GM23338 (cell line): ENCODE results near the gene LRRFIP2. TPM values are rescaled to one million over a fixed set of nuclear protein-coding genes. Genes with fewer than 3 reads are reported as not detected.

Source experiments
- ATAC-seq: fragments of 200-7000 bp; cut with Tn5 transposase; 3 replicates; pipeline ENCODE4 v1.9.1; 2020
- DNase-seq: peaks from one replicate; pipeline ENCODE4 v3.0.0-alpha.2; 2015; ENCODE audit warnings: low spot score
- H2AFZ ChIP-seq: fragments of 200-600 bp; sonication (generic); 2 replicates; pipeline ENCODE4 v1.8.0; 2016; ENCODE audit warnings: antibody characterized with exemption, mild to moderate bottlenecking, moderate library complexity
- H3F3A ChIP-seq: fragments of 200-600 bp; sonication (generic); replicated peaks from 2 replicates; pipeline ENCODE4 v1.8.0; 2017; ENCODE audit warnings: antibody characterized with exemption, mixed run types, low read depth
- H3K27ac ChIP-seq: fragments of 200-600 bp; sonication (generic); 2 replicates; pipeline ENCODE4 v1.6.1; 2016; ENCODE audit warnings: low read depth
- H3K27me3 ChIP-seq: fragments of 200-600 bp; sonication (generic); 2 replicates; pipeline ENCODE4 v1.8.0; 2016; ENCODE audit warnings: mild to moderate bottlenecking, mixed run types, moderate library complexity; ENCODE audit not compliant: insufficient read depth
- H3K36me3 ChIP-seq: fragments of 200-600 bp; sonication (generic); 2 replicates; pipeline ENCODE4 v1.8.0; 2016; ENCODE audit warnings: mild to moderate bottlenecking; ENCODE audit not compliant: insufficient read depth
- H3K4me1 ChIP-seq: fragments of 200-600 bp; sonication (generic); 2 replicates; pipeline ENCODE4 v1.8.0; 2016; ENCODE audit warnings: mild to moderate bottlenecking, moderate library complexity; ENCODE audit not compliant: insufficient read depth
- H3K4me2 ChIP-seq: fragments of 200-600 bp; sonication (generic); 2 replicates; pipeline ENCODE4 v1.7.1; 2017; ENCODE audit warnings: mixed run types
- H3K4me3 ChIP-seq: fragments of 200-600 bp; sonication (generic); 2 replicates; pipeline ENCODE4 v1.6.1; 2016; ENCODE audit warnings: mixed run types
- H3K79me2 ChIP-seq: fragments of 200-600 bp; sonication (generic); replicated peaks from 2 replicates; pipeline ENCODE4 v1.8.0; 2017; ENCODE audit warnings: mild to moderate bottlenecking; ENCODE audit not compliant: insufficient read depth
- H3K9me2 ChIP-seq: fragments of 200-600 bp; sonication (generic); 2 replicates; pipeline ENCODE4 v1.8.0; 2017; ENCODE audit not compliant: insufficient read depth
- H4K20me1 ChIP-seq: fragments of 200-600 bp; sonication (generic); replicated peaks from 2 replicates; pipeline ENCODE4 v1.8.0; 2017; ENCODE audit warnings: mild to moderate bottlenecking; ENCODE audit not compliant: insufficient read depth
- H3K27ac Mint-ChIP-seq: 2 replicates; pipeline ENCODE4 v1.8.0; 2020; ENCODE audit warnings: inconsistent platforms, mild to moderate bottlenecking, moderate library complexity, mixed read lengths
- H3K27me3 Mint-ChIP-seq: 3 replicates; pipeline ENCODE4 v1.8.0; 2022; ENCODE audit warnings: low read depth, mild to moderate bottlenecking, moderate library complexity, mixed read lengths, inconsistent platforms; ENCODE audit not compliant: insufficient read depth, poor library complexity
- H3K36me3 Mint-ChIP-seq: 3 replicates; pipeline ENCODE4 v1.8.0; 2021; ENCODE audit warnings: low read depth, mild to moderate bottlenecking, inconsistent platforms, moderate library complexity, mixed read lengths
- H3K4me1 Mint-ChIP-seq: 3 replicates; pipeline ENCODE4 v1.8.0; 2020; ENCODE audit warnings: mild to moderate bottlenecking, inconsistent platforms, mixed read lengths
- H3K4me3 Mint-ChIP-seq: 3 replicates; pipeline ENCODE4 v1.8.0; 2021; ENCODE audit warnings: moderate library complexity, mild to moderate bottlenecking, inconsistent platforms, mixed read lengths
- H3K9me3 Mint-ChIP-seq: 3 replicates; pipeline ENCODE4 v1.8.0; 2020; ENCODE audit warnings: moderate library complexity, mild to moderate bottlenecking, inconsistent platforms, mixed read lengths
- CREB1 ChIP-seq: fragments of 250-450 bp; sonication (Bioruptor Pico); IDR thresholded peaks from 2 replicates; pipeline ENCODE4 v1.5.0; 2020; ENCODE audit warnings: low read depth, mild to moderate bottlenecking, moderate library complexity
- ETS1 ChIP-seq: IDR thresholded peaks from 2 replicates; pipeline ENCODE4 v1.6.1; 2016; ENCODE audit warnings: antibody characterized with exemption
- EZH2 ChIP-seq: fragments of 200-600 bp; sonication (generic); IDR thresholded peaks from one replicate; pipeline ENCODE4 v1.8.0; 2017; ENCODE audit warnings: antibody characterized with exemption, mild to moderate bottlenecking, low read depth; ENCODE audit not compliant: unreplicated experiment
- EZH2phosphoT487 ChIP-seq: fragments of 200-600 bp; sonication (generic); IDR thresholded peaks from one replicate; pipeline ENCODE4 v1.8.1; 2018; ENCODE audit warnings: antibody characterized with exemption; ENCODE audit not compliant: unreplicated experiment
- JUNB ChIP-seq: IDR thresholded peaks from one replicate; pipeline ENCODE4 v1.6.1; 2016; ENCODE audit warnings: antibody characterized with exemption; ENCODE audit not compliant: unreplicated experiment
- NANOG ChIP-seq: IDR thresholded peaks from 2 replicates; pipeline ENCODE4 v1.6.1; 2016; ENCODE audit warnings: antibody characterized with exemption, borderline replicate concordance
- POLR2AphosphoS5 ChIP-seq: IDR thresholded peaks from 2 replicates; pipeline ENCODE4 v1.6.1; 2016; ENCODE audit warnings: antibody characterized with exemption, low read depth
- STAT1 ChIP-seq: IDR thresholded peaks from one replicate; pipeline ENCODE4 v1.6.1; 2016; ENCODE audit warnings: antibody characterized with exemption; ENCODE audit not compliant: unreplicated experiment
- ZNF114 ChIP-seq: fragments of 250-450 bp; sonication (Bioruptor Pico); IDR thresholded peaks from 2 replicates; pipeline ENCODE4 v1.5.0; 2020; ENCODE audit warnings: mild to moderate bottlenecking, moderate library complexity
- ZNF331 ChIP-seq: fragments of 250-450 bp; sonication (Bioruptor Pico); IDR thresholded peaks from 2 replicates; pipeline ENCODE4 v1.5.0; 2020; ENCODE audit warnings: low read depth, mild to moderate bottlenecking, moderate library complexity
- ZNF462 ChIP-seq: fragments of 250-450 bp; sonication (Bioruptor Pico); IDR thresholded peaks from 2 replicates; pipeline ENCODE4 v1.5.0; 2020; ENCODE audit warnings: mild to moderate bottlenecking, moderate library complexity
- polyA plus RNA-seq: library from polyadenylated mRNA; unstranded; fragments of >200 nt; fragmentation: Nextera tagmentation; extraction: Ambion mirVana; gene quantifications from 2 replicates; pipeline ENCODE4 v1.2.1, GENCODE V29; 2016
- total RNA-seq: library from RNA; depleted of rRNA; stranded (reverse); fragments of >200 nt; shearing (Covaris generic); gene quantifications from 2 replicates; pipeline ENCODE4 v1.2.3, GENCODE V29; 2014
- TF ChIP-seq, protein P1 (sequence below): IDR thresholded peaks from one replicate; pipeline ENCODE4 v1.6.1; 2018; ENCODE audit warnings: antibody characterized with exemption; ENCODE audit not compliant: unreplicated experiment
- TF ChIP-seq, protein P2 (sequence below), 2 experiments: fragments of 200-600 bp in 1 of 2; sonication (generic) in 1 of 2; conservative IDR thresholded peaks; 2 replicates each; pipeline versions ENCODE4 v1.5.1 to v1.6.1; 2016 to 2017; ENCODE audit warnings: antibody characterized with exemption in 2 of 2, low read depth in 2 of 2, mild to moderate bottlenecking in 2 of 2, moderate library complexity in 1 of 2

Gene LRRFIP2
- total and polyA plus RNA-seq, 2 experiments from 2014 or later, result 20.3 to 29.0 TPM

DNA sequence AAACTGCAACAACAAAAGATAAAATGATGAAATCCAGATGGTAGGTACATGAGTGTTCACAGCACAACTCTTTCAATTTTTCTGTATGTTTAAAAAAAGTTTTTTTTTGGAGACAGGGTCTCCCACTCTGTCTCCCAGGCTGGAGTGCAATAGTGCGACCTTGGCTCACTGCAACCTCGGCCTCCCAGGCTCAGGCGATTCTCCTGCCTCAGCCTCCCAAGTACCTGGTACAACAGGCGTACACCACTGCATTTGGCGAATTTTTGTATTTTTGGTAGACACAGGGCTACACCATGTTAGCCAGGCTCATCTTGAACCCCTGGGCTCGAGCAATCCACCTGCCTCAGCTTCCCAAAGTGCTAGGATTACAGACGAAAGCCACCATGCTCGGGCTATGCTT is 18.6 kb downstream of the LRRFIP2 start:
- no peaks in the 10 kb centered on the region for H3K27me3 Mint-ChIP-seq
- TF ChIP-seq POLR2AphosphoS5, result no peak
- no peak for TF ChIP-seq ZNF331 (CRISPR knock-in tag)
- TF ChIP-seq EZH2, result no peak
- TF ChIP-seq CREB1 (CRISPR knock-in tag), result no peak
- TF ChIP-seq NANOG, result no peak
- TF ChIP-seq, protein P1, sequence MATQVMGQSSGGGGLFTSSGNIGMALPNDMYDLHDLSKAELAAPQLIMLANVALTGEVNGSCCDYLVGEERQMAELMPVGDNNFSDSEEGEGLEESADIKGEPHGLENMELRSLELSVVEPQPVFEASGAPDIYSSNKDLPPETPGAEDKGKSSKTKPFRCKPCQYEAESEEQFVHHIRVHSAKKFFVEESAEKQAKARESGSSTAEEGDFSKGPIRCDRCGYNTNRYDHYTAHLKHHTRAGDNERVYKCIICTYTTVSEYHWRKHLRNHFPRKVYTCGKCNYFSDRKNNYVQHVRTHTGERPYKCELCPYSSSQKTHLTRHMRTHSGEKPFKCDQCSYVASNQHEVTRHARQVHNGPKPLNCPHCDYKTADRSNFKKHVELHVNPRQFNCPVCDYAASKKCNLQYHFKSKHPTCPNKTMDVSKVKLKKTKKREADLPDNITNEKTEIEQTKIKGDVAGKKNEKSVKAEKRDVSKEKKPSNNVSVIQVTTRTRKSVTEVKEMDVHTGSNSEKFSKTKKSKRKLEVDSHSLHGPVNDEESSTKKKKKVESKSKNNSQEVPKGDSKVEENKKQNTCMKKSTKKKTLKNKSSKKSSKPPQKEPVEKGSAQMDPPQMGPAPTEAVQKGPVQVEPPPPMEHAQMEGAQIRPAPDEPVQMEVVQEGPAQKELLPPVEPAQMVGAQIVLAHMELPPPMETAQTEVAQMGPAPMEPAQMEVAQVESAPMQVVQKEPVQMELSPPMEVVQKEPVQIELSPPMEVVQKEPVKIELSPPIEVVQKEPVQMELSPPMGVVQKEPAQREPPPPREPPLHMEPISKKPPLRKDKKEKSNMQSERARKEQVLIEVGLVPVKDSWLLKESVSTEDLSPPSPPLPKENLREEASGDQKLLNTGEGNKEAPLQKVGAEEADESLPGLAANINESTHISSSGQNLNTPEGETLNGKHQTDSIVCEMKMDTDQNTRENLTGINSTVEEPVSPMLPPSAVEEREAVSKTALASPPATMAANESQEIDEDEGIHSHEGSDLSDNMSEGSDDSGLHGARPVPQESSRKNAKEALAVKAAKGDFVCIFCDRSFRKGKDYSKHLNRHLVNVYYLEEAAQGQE, result no peak
- TF ChIP-seq EZH2phosphoT487, result no peak
- no peak for TF ChIP-seq STAT1
- TF ChIP-seq ZNF114 (CRISPR knock-in tag), result no peak
- TF ChIP-seq JUNB, result no peak
- TF ChIP-seq ZNF462 (CRISPR knock-in tag), result no peak
- TF ChIP-seq ETS1, result no peak
- TF ChIP-seq, protein P2, sequence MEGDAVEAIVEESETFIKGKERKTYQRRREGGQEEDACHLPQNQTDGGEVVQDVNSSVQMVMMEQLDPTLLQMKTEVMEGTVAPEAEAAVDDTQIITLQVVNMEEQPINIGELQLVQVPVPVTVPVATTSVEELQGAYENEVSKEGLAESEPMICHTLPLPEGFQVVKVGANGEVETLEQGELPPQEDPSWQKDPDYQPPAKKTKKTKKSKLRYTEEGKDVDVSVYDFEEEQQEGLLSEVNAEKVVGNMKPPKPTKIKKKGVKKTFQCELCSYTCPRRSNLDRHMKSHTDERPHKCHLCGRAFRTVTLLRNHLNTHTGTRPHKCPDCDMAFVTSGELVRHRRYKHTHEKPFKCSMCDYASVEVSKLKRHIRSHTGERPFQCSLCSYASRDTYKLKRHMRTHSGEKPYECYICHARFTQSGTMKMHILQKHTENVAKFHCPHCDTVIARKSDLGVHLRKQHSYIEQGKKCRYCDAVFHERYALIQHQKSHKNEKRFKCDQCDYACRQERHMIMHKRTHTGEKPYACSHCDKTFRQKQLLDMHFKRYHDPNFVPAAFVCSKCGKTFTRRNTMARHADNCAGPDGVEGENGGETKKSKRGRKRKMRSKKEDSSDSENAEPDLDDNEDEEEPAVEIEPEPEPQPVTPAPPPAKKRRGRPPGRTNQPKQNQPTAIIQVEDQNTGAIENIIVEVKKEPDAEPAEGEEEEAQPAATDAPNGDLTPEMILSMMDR (conservative IDR thresholded peaks at IDR 0.05; ENCODE audit: low read depth in 2 of 2), result no peak
- Histone ChIP-seq H3K36me3 (no peaks in the 10 kb centered on the region), H3K9me2 (no peaks in the 10 kb centered on the region), H3K79me2 (peaks cover 36% of the 10 kb centered on the region), H3K4me3 (no peak overlapping the region), H3K4me2 (no peak overlapping the region), H2AFZ (no peak overlapping the region), H4K20me1 (peaks cover 5% of the 10 kb centered on the region; the same call in 1 of the 2 replicates), H3K27me3 (no peaks in the 10 kb centered on the region), H3K27ac (no peak overlapping the region), H3F3A (no peaks in the 10 kb centered on the region), H3K4me1 (no peaks in the 10 kb centered on the region)
- peaks cover 3% of the 10 kb centered on the region; the same call in 2 of the 3 replicates for H3K4me1 Mint-ChIP-seq
- no peak for ATAC-seq
- H3K27ac Mint-ChIP-seq, result no peak overlapping the region
- DNase-seq, result no peak
- no peak overlapping the region for H3K4me3 Mint-ChIP-seq
- no peaks in the 10 kb centered on the region for H3K9me3 Mint-ChIP-seq
- H3K36me3 Mint-ChIP-seq, result peaks cover 3% of the 10 kb centered on the region; the same call in 1 of the 3 replicates
